Loucy (cell line): ENCODE measurements around the gene C6orf52.

ENCODE experiments used
- CTCF ChIP-seq: fragments of 200-600 bp; sonication (generic); conservative IDR thresholded peaks from 2 replicates; pipeline ENCODE4 v1.5.1; 2014; ENCODE audit warnings: mild to moderate bottlenecking, antibody characterized with exemption, low read length
- EZH2phosphoT487 ChIP-seq: fragments of 200-600 bp; IDR thresholded peaks from 2 replicates; pipeline ENCODE4 v1.6.1; 2018; ENCODE audit warnings: antibody characterized with exemption, mild to moderate bottlenecking, moderate library complexity, borderline replicate concordance

GRCh38 chr6:10713962-10714361, 19.5 kb upstream of the C6orf52 start:
- TF ChIP-seq CTCF, result no peak
- TF ChIP-seq EZH2phosphoT487, result no peak
